Mesothelial cell of epicardium (in vitro differentiated cells): ENCODE data around the gene ASTN2. TPM values are rescaled to one million over a fixed set of nuclear protein-coding genes. Genes with fewer than 3 reads are reported as not detected.

Experiments used
- DNase-seq, 2 experiments: peaks; one replicate each; pipeline ENCODE4 v3.0.0; 2021; ENCODE audit warnings: low spot score in 2 of 2; ENCODE audit not compliant: unreplicated experiment in 2 of 2
- H3K27ac Mint-ChIP-seq: 2 replicates; pipeline ENCODE4 v1.8.0; 2021; ENCODE audit warnings: mixed read lengths
- H3K27me3 Mint-ChIP-seq: 2 replicates; pipeline ENCODE4 v1.8.0; 2021; ENCODE audit warnings: low read depth, mixed read lengths
- H3K36me3 Mint-ChIP-seq: 2 replicates; pipeline ENCODE4 v1.8.0; 2021; ENCODE audit warnings: mixed read lengths
- H3K4me1 Mint-ChIP-seq: 2 replicates; pipeline ENCODE4 v1.8.0; 2021; ENCODE audit warnings: mixed read lengths
- H3K4me3 Mint-ChIP-seq: 2 replicates; pipeline ENCODE4 v1.8.0; 2021; ENCODE audit warnings: mild to moderate bottlenecking, moderate library complexity, mixed read lengths
- H3K9me3 Mint-ChIP-seq: 2 replicates; pipeline ENCODE4 v1.8.0; 2021; ENCODE audit warnings: mixed read lengths
- total RNA-seq: library from RNA; stranded (reverse); gene quantifications from 3 replicates; pipeline ENCODE4 v1.2.1, GENCODE V29; 2021
- TF ChIP-seq, protein P1 (sequence below): fragments of 200-600 bp; sonication (generic); IDR thresholded peaks from one replicate; pipeline ENCODE4 v1.5.0; 2021; ENCODE audit warnings: antibody characterized with exemption; ENCODE audit not compliant: unreplicated experiment

ASTN2 gene
- total RNA-seq, 1 donor from 2014 or later: 12.2 TPM

DNA sequence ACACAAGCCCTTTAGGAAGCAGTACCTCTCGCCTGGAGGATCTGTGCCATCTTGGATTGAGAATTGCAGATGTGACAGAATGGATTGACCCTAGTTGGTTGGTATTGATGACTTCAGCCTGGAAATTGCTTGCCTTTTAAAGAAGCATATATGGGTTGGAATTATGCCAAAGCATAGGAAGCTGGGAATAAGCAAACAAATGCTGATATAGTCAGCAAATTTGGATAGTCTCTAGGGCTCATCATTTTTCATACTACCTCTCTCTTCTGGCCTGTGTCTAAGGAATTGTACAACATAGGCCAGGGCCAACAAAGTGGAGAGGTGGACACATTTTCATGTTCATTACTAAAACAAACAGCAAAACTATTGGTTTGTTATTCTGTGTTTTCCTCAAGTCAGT is 714.6 kb downstream of the ASTN2 start:
- TF ChIP-seq, protein P1, sequence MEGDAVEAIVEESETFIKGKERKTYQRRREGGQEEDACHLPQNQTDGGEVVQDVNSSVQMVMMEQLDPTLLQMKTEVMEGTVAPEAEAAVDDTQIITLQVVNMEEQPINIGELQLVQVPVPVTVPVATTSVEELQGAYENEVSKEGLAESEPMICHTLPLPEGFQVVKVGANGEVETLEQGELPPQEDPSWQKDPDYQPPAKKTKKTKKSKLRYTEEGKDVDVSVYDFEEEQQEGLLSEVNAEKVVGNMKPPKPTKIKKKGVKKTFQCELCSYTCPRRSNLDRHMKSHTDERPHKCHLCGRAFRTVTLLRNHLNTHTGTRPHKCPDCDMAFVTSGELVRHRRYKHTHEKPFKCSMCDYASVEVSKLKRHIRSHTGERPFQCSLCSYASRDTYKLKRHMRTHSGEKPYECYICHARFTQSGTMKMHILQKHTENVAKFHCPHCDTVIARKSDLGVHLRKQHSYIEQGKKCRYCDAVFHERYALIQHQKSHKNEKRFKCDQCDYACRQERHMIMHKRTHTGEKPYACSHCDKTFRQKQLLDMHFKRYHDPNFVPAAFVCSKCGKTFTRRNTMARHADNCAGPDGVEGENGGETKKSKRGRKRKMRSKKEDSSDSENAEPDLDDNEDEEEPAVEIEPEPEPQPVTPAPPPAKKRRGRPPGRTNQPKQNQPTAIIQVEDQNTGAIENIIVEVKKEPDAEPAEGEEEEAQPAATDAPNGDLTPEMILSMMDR: no peak
- DNase-seq: no peak
- Mint-ChIP-seq H3K36me3 (peaks cover 50% of the 10 kb centered on the region), H3K4me1 (peaks cover 27% of the 10 kb centered on the region), H3K27me3 (no peaks in the 10 kb centered on the region), H3K9me3 (peaks cover 6% of the 10 kb centered on the region), H3K4me3 (no peak overlapping the region), H3K27ac (no peak overlapping the region)

DNA sequence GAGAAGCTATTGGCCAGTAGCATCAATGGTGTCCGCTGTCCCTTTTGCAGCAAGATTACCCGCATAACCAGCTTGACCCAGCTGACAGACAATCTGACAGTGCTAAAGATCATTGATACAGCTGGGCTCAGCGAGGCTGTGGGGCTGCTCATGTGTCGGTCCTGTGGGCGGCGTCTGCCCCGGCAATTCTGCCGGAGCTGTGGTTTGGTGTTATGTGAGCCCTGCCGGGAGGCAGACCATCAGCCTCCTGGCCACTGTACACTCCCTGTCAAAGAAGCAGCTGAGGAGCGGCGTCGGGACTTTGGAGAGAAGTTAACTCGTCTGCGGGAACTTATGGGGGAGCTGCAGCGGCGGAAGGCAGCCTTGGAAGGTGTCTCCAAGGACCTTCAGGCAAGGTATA is 717.0 kb downstream of the ASTN2 start:
- H3K4me1 Mint-ChIP-seq: peaks cover 40% of the 10 kb centered on the region
- peaks cover 50% of the 10 kb centered on the region for H3K36me3 Mint-ChIP-seq
- no peak for DNase-seq
- no peak overlapping the region for H3K4me3 Mint-ChIP-seq
- no peaks in the 10 kb centered on the region for H3K27me3 Mint-ChIP-seq
- H3K9me3 Mint-ChIP-seq: peaks cover 6% of the 10 kb centered on the region
- no peak overlapping the region for H3K27ac Mint-ChIP-seq
- TF ChIP-seq, protein P1: no peak

DNA sequence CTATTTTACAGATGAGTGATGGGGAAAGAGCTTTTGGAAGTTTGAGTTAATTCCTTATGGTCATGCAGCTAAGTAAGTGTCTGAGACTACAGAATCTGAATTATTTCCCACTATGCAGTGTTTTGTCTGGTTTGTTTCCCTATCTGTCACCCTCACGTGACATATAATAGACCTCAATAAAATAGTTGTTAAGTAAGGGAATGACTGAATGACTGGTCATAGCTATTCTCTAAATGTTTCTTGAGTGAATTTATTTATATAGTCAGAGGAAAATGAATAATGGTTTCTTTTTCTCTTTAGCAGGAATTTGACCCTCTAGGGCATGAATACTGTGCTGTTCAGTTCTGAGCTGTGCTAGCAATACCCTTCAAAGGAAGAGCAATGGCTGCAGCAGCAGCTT is 717.5 kb downstream of the ASTN2 start:
- peaks cover 45% of the 10 kb centered on the region for H3K36me3 Mint-ChIP-seq
- H3K27me3 Mint-ChIP-seq: no peaks in the 10 kb centered on the region
- H3K4me3 Mint-ChIP-seq: no peak overlapping the region
- H3K9me3 Mint-ChIP-seq: peaks cover 2% of the 10 kb centered on the region
- no peak overlapping the region for H3K27ac Mint-ChIP-seq
- no peak for DNase-seq
- H3K4me1 Mint-ChIP-seq: peaks cover 45% of the 10 kb centered on the region
- TF ChIP-seq, protein P1: no peak

DNA sequence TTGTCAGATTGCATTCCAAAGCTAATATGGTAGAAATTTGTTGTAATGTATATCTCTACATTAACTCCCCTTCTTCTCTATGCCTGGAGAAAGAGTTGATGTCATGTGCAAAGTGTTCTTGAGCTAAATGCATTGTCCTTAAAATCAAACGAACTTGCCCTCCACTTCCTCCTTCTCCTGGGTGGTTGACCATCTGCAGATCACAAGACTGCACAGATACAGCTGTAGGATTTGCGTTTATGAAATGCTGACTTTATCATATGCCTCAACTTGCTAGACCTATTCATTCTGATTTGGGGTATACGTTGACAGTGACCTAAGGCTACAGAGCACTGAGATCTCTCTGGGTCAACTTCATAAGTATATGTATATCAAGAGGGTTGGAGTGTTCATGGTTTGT is 719.4 kb downstream of the ASTN2 start:
- TF ChIP-seq, protein P1: no peak
- Mint-ChIP-seq H3K9me3 (no peaks in the 10 kb centered on the region), H3K27me3 (no peaks in the 10 kb centered on the region), H3K4me3 (no peak overlapping the region), H3K4me1 (peaks cover 35% of the 10 kb centered on the region), H3K36me3 (peaks cover 31% of the 10 kb centered on the region), H3K27ac (no peak overlapping the region)
- no peak for DNase-seq

DNA sequence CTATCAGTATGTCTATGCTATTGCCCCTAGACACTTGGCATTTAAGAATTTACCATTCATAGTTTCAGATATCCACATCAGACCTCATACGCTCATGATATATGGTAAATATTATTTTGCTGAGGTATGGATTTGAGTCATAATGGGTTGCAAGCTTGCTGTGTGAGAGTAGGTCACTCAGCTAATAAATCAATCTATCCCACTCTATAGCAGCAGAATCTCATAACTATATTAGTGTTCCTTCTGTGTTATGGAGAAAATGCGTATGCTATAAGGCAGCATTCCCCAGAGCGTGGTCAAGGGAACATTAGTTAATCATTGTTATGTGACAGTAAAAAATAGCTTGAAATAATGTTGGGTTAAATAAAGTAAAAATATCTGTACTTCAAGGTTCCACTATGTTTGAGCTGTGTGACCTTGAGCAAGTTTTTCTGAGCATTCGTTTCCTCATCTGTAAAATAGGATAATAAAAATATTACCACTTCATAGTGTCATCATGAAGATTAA is 720.0 kb downstream of the ASTN2 start:
- H3K27ac Mint-ChIP-seq: no peak overlapping the region
- no peak for DNase-seq
- peaks cover 25% of the 10 kb centered on the region for H3K36me3 Mint-ChIP-seq
- TF ChIP-seq, protein P1: no peak
- H3K4me3 Mint-ChIP-seq: no peak overlapping the region
- peaks cover 35% of the 10 kb centered on the region for H3K4me1 Mint-ChIP-seq
- no peaks in the 10 kb centered on the region for H3K27me3 Mint-ChIP-seq
- H3K9me3 Mint-ChIP-seq: no peaks in the 10 kb centered on the region

DNA sequence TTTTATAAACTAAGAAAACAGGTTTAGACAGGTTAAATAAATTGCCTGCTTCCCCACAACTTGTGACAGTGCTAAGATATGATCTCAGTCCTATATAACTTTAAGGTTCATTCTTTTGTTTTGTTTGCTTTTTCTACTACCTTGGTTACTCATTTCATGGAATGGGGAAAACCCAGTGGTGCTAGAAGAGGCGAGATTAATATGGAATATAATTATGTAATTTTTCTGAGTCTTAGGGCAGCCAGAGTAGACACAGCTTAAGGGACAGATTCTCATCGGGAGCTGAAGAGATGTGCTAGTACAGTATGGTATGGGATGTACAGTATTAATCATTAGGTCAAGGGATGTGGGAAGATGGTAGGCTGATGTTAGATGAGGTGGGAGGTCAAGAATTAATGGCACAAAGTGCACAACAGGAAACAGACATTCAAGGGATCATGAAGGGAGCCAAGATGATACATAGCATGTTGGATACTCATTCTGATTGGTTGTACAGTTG is 721.6 kb downstream of the ASTN2 start:
- Mint-ChIP-seq H3K27me3 (no peaks in the 10 kb centered on the region), H3K27ac (no peak overlapping the region), H3K4me3 (no peak overlapping the region), H3K36me3 (peaks cover 14% of the 10 kb centered on the region), H3K4me1 (peaks cover 48% of the 10 kb centered on the region), H3K9me3 (no peaks in the 10 kb centered on the region)
- TF ChIP-seq, protein P1: no peak
- no peak for DNase-seq
